Heart right ventricle (tissue), 16 donors: ENCODE results near the gene UBE2C. TPM values are rescaled to one million over a fixed set of nuclear protein-coding genes. Genes with fewer than 3 reads are reported as not detected.
"Not testable (repeated sequence)": the region's sequence is repeated elsewhere in the genome, so short reads cannot be mapped to it uniquely, and the experiment has no call there.

Source experiments
- ATAC-seq, 8 donors: fragments of 200-7000 bp; cut with Tn5 transposase; one replicate each; pipeline ENCODE4 v1.9.1; 2020; ENCODE audit warnings: mild to moderate bottlenecking in 8 of 8, moderate library complexity in 8 of 8, moderate number of reproducible peaks in 1 of 8
- DNase-seq, 2 donors: peaks; one replicate each; pipeline ENCODE4 v3.0.0-alpha.2; 2020
- H3K27ac ChIP-seq, 10 donors: fragments of 200-600 bp; sonication (generic) in 2 of 10; one replicate each; pipeline versions ENCODE4 v1.5.0 to v1.8.0; 2020 to 2022; ENCODE audit warnings: mild to moderate bottlenecking in 3 of 10
- H3K27me3 ChIP-seq, 7 donors: fragments of 200-600 bp; one replicate each; pipeline ENCODE4 v1.8.0; 2021 to 2022; ENCODE audit warnings: mild to moderate bottlenecking in 2 of 7
- H3K36me3 ChIP-seq, 9 donors: fragments of 200-600 bp; sonication (generic) in 1 of 9; one replicate each; pipeline versions ENCODE4 v1.5.0 to v1.8.0; 2020 to 2022; ENCODE audit warnings: mild to moderate bottlenecking in 2 of 9
- H3K4me1 ChIP-seq, 9 donors: fragments of 200-600 bp; sonication (generic) in 1 of 9; one replicate each; pipeline versions ENCODE4 v1.5.0 to v1.8.0; 2020 to 2022; ENCODE audit warnings: mild to moderate bottlenecking in 4 of 9
- H3K4me3 ChIP-seq, 10 donors: fragments of 200-600 bp; sonication (generic) in 2 of 10; one replicate each; pipeline versions ENCODE4 v1.5.0 to v1.8.0; 2020 to 2022; ENCODE audit warnings: mild to moderate bottlenecking in 7 of 10, moderate library complexity in 2 of 10
- H3K9me3 ChIP-seq, 11 donors: fragments of 200-600 bp in 10 of 11; sonication (generic) in 2 of 11; one replicate each; pipeline versions ENCODE4 v1.5.0 to v1.8.0; 2013 to 2022; ENCODE audit warnings: mild to moderate bottlenecking in 2 of 11, control low read depth in 1 of 11, moderate library complexity in 1 of 11
- CTCF ChIP-seq, 9 donors: fragments of 200-600 bp; sonication (generic) in 2 of 9; IDR thresholded peaks; one replicate each; pipeline versions ENCODE4 v1.5.0 to v1.8.0; 2021 to 2022; ENCODE audit warnings: antibody characterized with exemption in 9 of 9, mild to moderate bottlenecking in 5 of 9, moderate library complexity in 1 of 9
- WGBS, 2 donors: extraction: QIAGEN DNeasy Blood & Tissue Kit; methylation state at CpG; one replicate each; pipeline ENCODE4 v1.1.7; 2013; ENCODE audit warnings: inconsistent platforms in 1 of 2; 5-methylcytosine and 5-hydroxymethylcytosine counted together
- intact Hi-C, 10 donors: fragments of 100-400 bp; cut with DNase I; formaldehyde crosslinking; loops; one replicate each; pipeline versions ENCODE4 v1.11.1 to v1.14.2; 2022
- long read RNA-seq, 3 donors: library from polyadenylated mRNA; unstranded; transcript quantifications; one replicate each; pipeline ENCODE4 v2.0.0, GENCODE V29; 2020 to 2021
- polyA plus RNA-seq, 2 donors: library from polyadenylated mRNA; stranded (reverse); fragments of 200-250 nt; gene quantifications; one replicate each; pipeline ENCODE4 v1.2.3, GENCODE V29; 2013
- total RNA-seq, 10 donors: library from RNA; stranded (reverse); fragmentation: NEBNext Ultra II Directional in 3 of 10; extraction: Animal tissue kit (Norgen Biotek cat#: 25700) in 3 of 10; gene quantifications; one replicate each; pipeline versions ENCODE4 v1.2.1 to v1.2.4, GENCODE V29; 2021 to 2023
- donor health status: Arrhythmogenic right ventricular cardiomyopathy.
- donor health status: ischemic (EF 13 %, LVEDD 7.1; RV severe dilation, severe dysfunction).
- donor health status: healthy with polysubstance abuse.
- donor health status: DM: no; HTN: yes; CAD: no.
- donor health status: DM: no; HTN: no; CAD: no.
- donor health status: ischemic (EF 25% LVEDD 6.9; RV normal size, moderate dysfunction).
- donor health status: ischemic (EF 25% LVEDD 5.7; RV mildly dilated, moderate dysfunction).
- donor health status: healthy.
- donor health status: DM: yes; HTN: yes; CAD: no.
- donor health status: Ischemic cardiomyopathy.
- donor health status: ischemic (EF 35%, LVEDD 5.7; RV mildly dilated, moderate dysfunction).
- donor health status: nonischemic (EF 11% LVEDD 7.7; RV severe dilation, severe dysfunction).
- donor health status: DM: yes; HTN: yes; CAD: no.
- donor health status: PGD.
- donor health status: ischemic (EF 29% LVEDD 5.4; RV normal size, mild dysfunction).
- donor health status: nonischemic (EF 23%, LVEDD 6.1; RV moderate dilation, normal function).

Gene UBE2C
- 1 to 10 TPM in 6 of 10 donors, under 1 TPM in 2, not detected in 2; 0.40 to 8.6 (median 1.3) TPM for total RNA-seq
- under 1 TPM; 0.37 to 0.54 TPM for polyA plus RNA-seq
- long read RNA-seq, donor 1 = 0 reads
- long read RNA-seq, donor 2 = 0 reads
- long read RNA-seq, donor 3 = 0 reads

- WGBS, 2 donors = 0 to 1% methylated on average over 65 of the region's 65 CpGs
These were observed at the start of gene UBE2C for GRCh38 chr20:45812157-45813005. Gene UBE2C (plus strand): TSS chr20:45812644. CDS start chr20:45812696, 52 bp downstream.

DNA sequence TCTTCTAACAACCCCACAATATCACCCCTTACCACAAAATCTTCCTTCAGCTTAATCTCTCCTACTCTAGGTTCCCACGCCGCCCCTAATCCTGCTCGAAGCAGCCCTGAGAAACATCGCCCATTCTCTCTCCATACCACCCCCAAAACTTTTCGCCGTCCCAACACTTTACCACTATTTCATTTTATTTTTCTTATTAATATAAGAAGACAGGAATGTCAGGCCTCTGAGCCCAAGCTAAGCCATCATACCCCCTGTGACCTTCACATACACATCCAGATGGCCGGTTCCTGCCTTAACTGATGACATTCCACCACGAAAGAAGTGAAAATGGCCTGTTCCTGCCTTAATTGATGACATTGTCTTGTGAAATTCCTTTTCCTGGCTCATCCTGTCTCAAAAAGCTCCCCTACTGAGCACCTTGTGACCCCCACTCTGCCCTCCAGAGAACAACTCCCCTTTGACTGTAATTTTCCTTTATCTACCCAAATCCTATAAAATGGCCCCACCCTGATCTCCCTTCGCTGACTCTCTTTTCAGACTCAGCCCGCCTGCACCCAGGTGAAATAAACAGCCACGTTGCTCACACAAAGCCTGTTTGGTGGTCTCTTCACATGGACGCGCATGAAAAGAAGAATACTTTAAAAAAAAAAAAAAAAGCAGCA, 47.7 kb upstream of the UBE2C start:
- H3K4me1 ChIP-seq, ATAC-seq: not testable (repeated sequence)

More at GRCh38 chr20:45812157-45813005, at the start of gene UBE2C:
- no peaks in the 10 kb centered on the region for H3K9me3 ChIP-seq
- peak; percentile 98 to 99 (median 99) for ATAC-seq
- peak; percentile 93 to 99 for DNase-seq
- H3K36me3 ChIP-seq = peaks cover 0 to 50% (median 35%) of the 10 kb centered on the region in 9 donors
- no peaks in the 10 kb centered on the region for H3K27me3 ChIP-seq
- TF ChIP-seq CTCF (IDR thresholded peaks at IDR 0.05) = peak in 1 of 9 donors; percentile 16
- peak within 1 kb of the TSS in 6 of 10 donors; percentile 33 to 61 (median 44) for H3K27ac ChIP-seq
- H3K4me3 ChIP-seq = peak within 1 kb of the TSS; percentile 33 to 75 (median 60)
- intact Hi-C loops = no loop called here
- H3K4me1 ChIP-seq = peaks cover 0 to 19% (median 14%) of the 10 kb centered on the region in 9 donors

GRCh38 chr20:45765307-45765875, 47.1 kb upstream of the UBE2C start:
- Histone ChIP-seq H3K4me3 (no peak overlapping the region), H3K9me3 (no peaks in the 10 kb centered on the region), H3K27ac (no peak overlapping the region), H3K27me3 (no peaks in the 10 kb centered on the region), H3K36me3 (no peaks in the 10 kb centered on the region), H3K4me1 (no peaks in the 10 kb centered on the region)
- no peak for ATAC-seq
- DNase-seq = no peak
- no peak for TF ChIP-seq CTCF (IDR thresholded peaks at IDR 0.05)
- WGBS, 2 donors = 49 to 55% methylated on average over 4 of the region's 4 CpGs
- intact Hi-C loops = loop anchor here in 2 of 10 donors (5.0 to 10.0 kb wide), 2 partner anchors 218 to 321 kb away; partner anchors contain the start of gene EPPIN (in 1 of the 2)

More for the DNA sequence above, 47.7 kb upstream of the UBE2C start:
- DNase-seq, H3K9me3 ChIP-seq, H3K4me3 ChIP-seq, H3K36me3 ChIP-seq, H3K27me3 ChIP-seq, H3K27ac ChIP-seq: not testable (repeated sequence)
- WGBS, 2 donors = 78 to 82% methylated on average over 13 of the region's 13 CpGs
- intact Hi-C loops = loop anchor here in 2 of 10 donors (5.0 to 10.0 kb wide), 2 partner anchors 217 to 320 kb away; partner anchors contain the start of gene EPPIN (in 1 of the 2)

GRCh38 chr20:45765980-45766379, 46.5 kb upstream of the UBE2C start:
- Histone ChIP-seq H3K36me3 (no peaks in the 10 kb centered on the region), H3K4me3 (no peak overlapping the region), H3K4me1 (peaks cover 0 to 4% (median 3%) of the 10 kb centered on the region in 9 donors), H3K27ac (no peak overlapping the region), H3K27me3 (no peaks in the 10 kb centered on the region), H3K9me3 (no peaks in the 10 kb centered on the region)
- 59 to 60% methylated on average over 3 of the region's 3 CpGs for WGBS, 2 donors
- ATAC-seq = no peak
- TF ChIP-seq CTCF (IDR thresholded peaks at IDR 0.05) = no peak
- intact Hi-C loops = loop anchor here in 2 of 10 donors (5.0 to 10.0 kb wide), 2 partner anchors 219 to 321 kb away; partner anchors contain the start of gene EPPIN (in 1 of the 2)
- DNase-seq = no peak
